Sigmoid colon (tissue), 7 donors: Measurements from ENCODE around the gene ATG13. TPM values are rescaled to one million over a fixed set of nuclear protein-coding genes. Genes with fewer than 3 reads are reported as not detected.

ENCODE experiments used
- DNase-seq: peaks from one replicate; pipeline ENCODE4 v3.0.0-alpha.2; 2019
- H3K27ac ChIP-seq, 4 donors: fragments of 200-600 bp; sonication (generic); one replicate each; pipeline ENCODE4 v1.5.1; 2016 to 2019; ENCODE audit warnings: mild to moderate bottlenecking in 1 of 4
- H3K27me3 ChIP-seq, 3 donors: fragments of 200-600 bp; sonication (generic); one replicate each; pipeline ENCODE4 v1.5.1; 2019; ENCODE audit warnings: mild to moderate bottlenecking in 1 of 3
- H3K36me3 ChIP-seq, 4 donors: fragments of 200-600 bp; sonication (generic); one replicate each; pipeline ENCODE4 v1.5.1; 2016 to 2019
- H3K4me1 ChIP-seq, 4 donors: fragments of 200-600 bp; sonication (generic); one replicate each; pipeline ENCODE4 v1.5.1; 2017 to 2019
- H3K4me3 ChIP-seq, 4 donors: fragments of 200-600 bp; sonication (generic); one replicate each; pipeline ENCODE4 v1.5.1; 2017 to 2019; ENCODE audit warnings: mild to moderate bottlenecking in 2 of 4, moderate library complexity in 1 of 4
- H3K9me3 ChIP-seq, 4 donors: fragments of 200-600 bp in 3 of 4; sonication (generic) in 3 of 4; one replicate each; pipeline versions ENCODE4 v1.5.1 to v1.6.1; 2013 to 2019
- EP300 ChIP-seq, 4 donors: sonication (generic); formaldehyde crosslinking; IDR thresholded peaks; one replicate each; pipeline ENCODE4 v1.6.1; 2017; ENCODE audit warnings: antibody characterized with exemption in 4 of 4
- POLR2A ChIP-seq, 2 donors: fragments of 450-650 bp; IDR thresholded peaks; one replicate each; pipeline ENCODE4 v1.6.1; 2016; ENCODE audit warnings: antibody characterized with exemption in 2 of 2, mild to moderate bottlenecking in 2 of 2, moderate library complexity in 2 of 2
- POLR2AphosphoS5 ChIP-seq, 4 donors: sonication (generic); formaldehyde crosslinking; IDR thresholded peaks; one replicate each; pipeline ENCODE4 v1.6.1; 2017; ENCODE audit warnings: antibody characterized with exemption in 4 of 4
- WGBS, 2 donors: extraction: QIAGEN DNeasy Blood & Tissue Kit; methylation state at CpG; one replicate each; pipeline ENCODE4 v1.1.7; 2013; 5-methylcytosine and 5-hydroxymethylcytosine counted together
- intact Hi-C: fragments of 100-400 bp; cut with DNase I; formaldehyde crosslinking; loops from one replicate; pipeline ENCODE4 v1.15.1; 2023
- polyA plus RNA-seq, 3 donors: library from polyadenylated mRNA; stranded (reverse); fragments of 200-250 nt; gene quantifications; one replicate each; pipeline ENCODE4 v1.2.3, GENCODE V29; 2013
- total RNA-seq, 4 donors: library from RNA; depleted of rRNA; stranded (reverse); fragments of >200 nt; gene quantifications; one replicate each; pipeline ENCODE4 v1.1.0, GENCODE V29; 2016
- TF ChIP-seq, protein P1 (sequence below), 4 experiments: fragments of 450-650 bp in 3 of 4; fragments of 200-600 bp in 1 of 4; IDR thresholded peaks; one replicate each; pipeline ENCODE4 v1.5.1; 2016 to 2019; ENCODE audit warnings: antibody characterized with exemption in 4 of 4, mild to moderate bottlenecking in 3 of 4, moderate library complexity in 2 of 4
- donor health status: healthy with polysubstance abuse.
- donor health status: Bipolar disorder and iron deficiency.
- donor health status: healthy.

ATG13 gene
- total and polyA plus RNA-seq, 7 donors, result 27.6 to 96.4 (median 48.5) TPM

DNA sequence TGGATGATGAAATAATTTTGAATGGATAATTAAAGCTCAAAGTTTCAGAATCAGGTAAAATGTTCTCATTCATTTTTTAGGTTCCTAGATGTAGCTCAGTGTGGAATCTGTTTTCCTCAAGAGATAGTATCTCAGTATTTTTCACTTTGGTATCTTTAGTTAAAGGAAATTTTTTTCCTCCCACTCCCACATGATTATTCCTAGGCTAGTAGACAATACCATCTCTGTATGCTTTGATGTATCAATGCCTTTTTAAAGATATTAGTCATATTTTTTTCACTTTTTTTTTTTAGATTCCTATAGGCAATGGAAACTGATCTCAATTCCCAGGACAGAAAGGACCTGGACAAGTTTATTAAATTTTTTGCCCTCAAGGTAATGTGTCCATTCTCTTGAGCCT is 26.6 kb downstream of the ATG13 start:
- peaks cover 0 to 5% (median 2%) of the 10 kb centered on the region in 4 donors for H3K4me1 ChIP-seq
- H3K27ac ChIP-seq, result no peak overlapping the region
- TF ChIP-seq POLR2AphosphoS5 (IDR thresholded peaks at IDR 0.05), result no peak
- no peak for TF ChIP-seq EP300 (IDR thresholded peaks at IDR 0.05)
- TF ChIP-seq, protein P1, sequence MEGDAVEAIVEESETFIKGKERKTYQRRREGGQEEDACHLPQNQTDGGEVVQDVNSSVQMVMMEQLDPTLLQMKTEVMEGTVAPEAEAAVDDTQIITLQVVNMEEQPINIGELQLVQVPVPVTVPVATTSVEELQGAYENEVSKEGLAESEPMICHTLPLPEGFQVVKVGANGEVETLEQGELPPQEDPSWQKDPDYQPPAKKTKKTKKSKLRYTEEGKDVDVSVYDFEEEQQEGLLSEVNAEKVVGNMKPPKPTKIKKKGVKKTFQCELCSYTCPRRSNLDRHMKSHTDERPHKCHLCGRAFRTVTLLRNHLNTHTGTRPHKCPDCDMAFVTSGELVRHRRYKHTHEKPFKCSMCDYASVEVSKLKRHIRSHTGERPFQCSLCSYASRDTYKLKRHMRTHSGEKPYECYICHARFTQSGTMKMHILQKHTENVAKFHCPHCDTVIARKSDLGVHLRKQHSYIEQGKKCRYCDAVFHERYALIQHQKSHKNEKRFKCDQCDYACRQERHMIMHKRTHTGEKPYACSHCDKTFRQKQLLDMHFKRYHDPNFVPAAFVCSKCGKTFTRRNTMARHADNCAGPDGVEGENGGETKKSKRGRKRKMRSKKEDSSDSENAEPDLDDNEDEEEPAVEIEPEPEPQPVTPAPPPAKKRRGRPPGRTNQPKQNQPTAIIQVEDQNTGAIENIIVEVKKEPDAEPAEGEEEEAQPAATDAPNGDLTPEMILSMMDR (IDR thresholded peaks at IDR 0.05), result no peak
- TF ChIP-seq POLR2A (IDR thresholded peaks at IDR 0.05), result no peak
- intact Hi-C loops, result no loop called here
- no peaks in the 10 kb centered on the region for H3K9me3 ChIP-seq
- peaks cover 5 to 49% (median 25%) of the 10 kb centered on the region in 4 donors for H3K36me3 ChIP-seq
- H3K27me3 ChIP-seq, result no peaks in the 10 kb centered on the region
- DNase-seq, result no peak
- no peak overlapping the region for H3K4me3 ChIP-seq

DNA sequence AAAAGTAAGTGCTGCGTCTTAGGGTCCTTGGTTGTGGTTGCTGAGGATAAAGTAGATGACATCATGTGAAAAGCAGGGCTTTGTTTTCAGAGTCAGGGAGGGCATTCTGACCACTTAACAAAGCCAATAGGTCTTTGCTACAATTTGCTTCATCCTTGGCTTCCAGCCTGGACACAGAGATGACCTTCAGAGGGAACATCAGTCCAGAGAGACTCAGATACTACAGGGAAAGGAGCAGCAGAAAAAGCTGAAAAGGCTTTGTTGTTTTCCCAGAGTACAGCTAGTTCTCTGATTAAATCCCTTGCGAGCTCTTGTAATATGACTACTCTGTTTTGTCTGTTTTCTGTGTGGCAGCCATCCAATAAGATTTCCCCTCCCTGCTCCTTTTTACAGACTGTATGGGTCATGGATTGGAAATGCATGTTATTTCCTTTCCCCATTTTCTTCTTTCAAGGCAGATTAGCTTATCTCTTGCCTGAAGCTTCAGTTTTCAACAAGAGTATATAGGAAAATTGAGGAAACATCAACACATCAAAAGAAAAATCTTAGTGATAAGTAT is 31.9 kb downstream of the ATG13 start:
- peak; percentile 88 for DNase-seq
- intact Hi-C loops, result no loop called here
- H3K36me3 ChIP-seq, result peaks cover 12 to 98% (median 55%) of the 10 kb centered on the region in 4 donors
- H3K9me3 ChIP-seq, result no peaks in the 10 kb centered on the region
- no peak overlapping the region for H3K4me3 ChIP-seq
- H3K27ac ChIP-seq, result peak overlapping the region; percentile 53 to 75 (median 55)
- peaks cover 0 to 13% (median 3%) of the 10 kb centered on the region in 4 donors for H3K4me1 ChIP-seq
- TF ChIP-seq POLR2AphosphoS5 (IDR thresholded peaks at IDR 0.05) (peak in 3 of 4 donors; percentile 38 to 66 (median 51)), POLR2A (IDR thresholded peaks at IDR 0.05) (no peak), EP300 (IDR thresholded peaks at IDR 0.05) (no peak)
- TF ChIP-seq, protein P1 (IDR thresholded peaks at IDR 0.05), result no peak
- WGBS, 2 donors, result 81 to 86% methylated on average over 2 of the region's 2 CpGs
- H3K27me3 ChIP-seq, result no peaks in the 10 kb centered on the region

DNA sequence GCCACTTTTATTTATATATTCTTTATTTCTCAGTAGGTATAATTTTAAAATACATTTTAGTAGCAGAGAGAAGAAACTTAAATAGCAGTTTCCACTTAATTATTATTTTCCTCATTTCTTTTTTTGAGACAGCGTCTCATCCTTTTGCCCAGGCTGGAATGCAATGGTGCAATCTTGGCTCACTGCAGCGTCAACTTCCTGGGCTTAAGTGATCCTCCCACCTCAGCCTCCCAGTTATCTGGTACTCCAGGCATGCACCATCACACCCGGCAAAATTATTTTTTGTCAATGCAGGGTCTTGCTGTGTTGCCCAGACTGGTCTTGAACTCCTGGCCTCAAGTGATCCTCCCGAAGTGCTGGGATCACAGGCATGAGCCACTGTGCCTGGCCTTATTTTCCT is 38.3 kb downstream of the ATG13 start:
- intact Hi-C loops, result no loop called here
- no peak overlapping the region for H3K4me3 ChIP-seq
- H3K36me3 ChIP-seq, result peaks cover 20 to 97% (median 66%) of the 10 kb centered on the region in 4 donors
- no peak overlapping the region for H3K27ac ChIP-seq
- peaks cover 0 to under 1% (median 0%) of the 10 kb centered on the region in 4 donors for H3K4me1 ChIP-seq
- 94 to 97% methylated on average over 4 of the region's 4 CpGs for WGBS, 2 donors
- no peaks in the 10 kb centered on the region for H3K27me3 ChIP-seq
- TF ChIP-seq, protein P1 (IDR thresholded peaks at IDR 0.05), result no peak
- TF ChIP-seq POLR2A (IDR thresholded peaks at IDR 0.05) (no peak), POLR2AphosphoS5 (IDR thresholded peaks at IDR 0.05) (no peak), EP300 (IDR thresholded peaks at IDR 0.05) (no peak)
- no peaks in the 10 kb centered on the region for H3K9me3 ChIP-seq
- no peak for DNase-seq

DNA sequence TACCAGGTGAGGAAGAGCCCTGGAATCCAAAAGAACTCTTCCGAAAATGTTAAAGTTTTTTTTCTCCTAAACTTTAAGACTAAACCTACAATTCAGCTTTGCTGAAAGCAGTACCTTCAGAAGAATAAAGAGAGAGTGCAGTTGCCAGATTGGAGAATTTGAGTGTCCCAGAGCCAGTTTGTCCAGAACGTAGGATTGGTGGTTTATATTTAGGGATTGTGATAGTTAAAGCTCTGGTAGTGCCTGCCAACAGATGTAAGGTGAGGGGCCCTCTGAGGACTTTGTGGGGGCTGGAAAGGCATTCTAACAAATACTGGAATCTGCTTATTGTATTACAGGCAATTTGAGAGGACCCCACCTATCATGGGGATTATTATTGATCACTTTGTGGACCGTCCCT is 39.8 kb downstream of the ATG13 start:
- H3K27me3 ChIP-seq, result no peaks in the 10 kb centered on the region
- H3K36me3 ChIP-seq, result peaks cover 17 to 97% (median 60%) of the 10 kb centered on the region in 4 donors
- DNase-seq, result no peak
- WGBS, 2 donors, result 91 to 94% methylated on average over 3 of the region's 3 CpGs
- H3K27ac ChIP-seq, result no peak overlapping the region
- no peaks in the 10 kb centered on the region for H3K4me1 ChIP-seq
- H3K4me3 ChIP-seq, result no peak overlapping the region
- no peak for TF ChIP-seq POLR2A (IDR thresholded peaks at IDR 0.05)
- TF ChIP-seq EP300 (IDR thresholded peaks at IDR 0.05), result no peak
- no peak for TF ChIP-seq POLR2AphosphoS5 (IDR thresholded peaks at IDR 0.05)
- TF ChIP-seq, protein P1 (IDR thresholded peaks at IDR 0.05), result no peak
- no peaks in the 10 kb centered on the region for H3K9me3 ChIP-seq
- intact Hi-C loops, result no loop called here

DNA sequence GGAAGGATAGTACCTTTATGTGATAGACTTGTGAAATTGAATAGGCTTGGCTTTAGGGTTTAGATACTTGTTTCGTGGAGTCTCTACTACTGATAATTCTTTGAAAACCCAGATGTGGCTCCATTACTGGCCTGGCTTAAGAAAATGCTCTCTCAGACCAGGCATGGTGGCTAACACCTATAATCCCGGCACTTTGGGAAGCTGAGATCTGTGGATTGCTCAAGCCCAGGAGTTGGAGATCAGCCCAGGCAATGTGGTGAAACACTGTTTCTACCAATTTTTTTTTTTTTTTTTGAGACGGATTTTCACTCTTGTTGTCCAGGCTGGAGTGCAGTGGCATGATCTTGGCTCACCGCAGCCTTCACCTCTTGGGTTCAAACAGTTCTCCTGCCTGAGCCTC is 40.9 kb downstream of the ATG13 start:
- 89 to 90% methylated on average over 4 of the region's 4 CpGs for WGBS, 2 donors
- TF ChIP-seq POLR2AphosphoS5 (IDR thresholded peaks at IDR 0.05) (no peak), EP300 (IDR thresholded peaks at IDR 0.05) (no peak), POLR2A (IDR thresholded peaks at IDR 0.05) (no peak)
- TF ChIP-seq, protein P1 (IDR thresholded peaks at IDR 0.05), result no peak
- H3K4me1 ChIP-seq, result no peaks in the 10 kb centered on the region
- H3K9me3 ChIP-seq, result no peaks in the 10 kb centered on the region
- H3K36me3 ChIP-seq, result peaks cover 13 to 97% (median 55%) of the 10 kb centered on the region in 4 donors
- H3K27ac ChIP-seq, result peak overlapping the region in 1 of 4 donors; percentile 48
- intact Hi-C loops, result no loop called here
- no peak overlapping the region for H3K4me3 ChIP-seq
- no peaks in the 10 kb centered on the region for H3K27me3 ChIP-seq
- DNase-seq, result peak; percentile 81
